ENCODE data around the gene TTLL5.

GRCh38 chr14:75702616-75703261 lies 41.7 kb downstream of the TTLL5 start:
- TF ChIP-seq CTCF (IDR thresholded peaks at IDR 0.05) (no peak), TAF1 (IDR thresholded peaks at IDR 0.05; ENCODE audit: borderline replicate concordance, low read depth, low read length) (no peak), REST (IDR thresholded peaks at IDR 0.05; ENCODE audit: low read depth, low read length) (no peak), GATA2 (CRISPR knock-in tag; IDR thresholded peaks at IDR 0.05) (no peak), MXI1 (IDR thresholded peaks at IDR 0.05; ENCODE audit: low read depth, low read length) (no peak)

Measured in SK-N-SH (cell line).